GM18873 (cell line): ENCODE measurements around the gene PPP2R5C.
"Not testable (repeated sequence)": the region's sequence is repeated elsewhere in the genome, so short reads cannot be mapped to it uniquely, and the experiment has no call there.

Experiments used
- ATAC-seq: cut with Tn5 transposase; IDR thresholded peaks from one replicate; pipeline ENCODE4 v1.9.1; 2021; ENCODE audit warnings: mild to moderate bottlenecking, moderate library complexity, moderate number of reproducible peaks; ENCODE audit not compliant: unreplicated experiment, low FRiP score

Gene PPP2R5C

GRCh38 chr14:101960225-101960624 lies 198.7 kb downstream of the PPP2R5C start:
- no peak for ATAC-seq

GRCh38 chr14:101961011-101961721 lies 199.7 kb downstream of the PPP2R5C start:
- ATAC-seq: no peak

- ATAC-seq: no peak
Measured at GRCh38 chr14:101961746-101962502, 200.4 kb downstream of the PPP2R5C start.

GRCh38 chr14:101962503-101962874 lies 201.0 kb downstream of the PPP2R5C start:
- ATAC-seq: no peak

GRCh38 chr14:101963052-101963451 lies 201.5 kb downstream of the PPP2R5C start:
- ATAC-seq: no peak

- ATAC-seq: no peak
Measured at GRCh38 chr14:101963656-101964296, 202.3 kb downstream of the PPP2R5C start.

GRCh38 chr14:101964297-101965180 lies 203.0 kb downstream of the PPP2R5C start, which contains the start of gene DYNC1H1:
DYNC1H1 (plus strand) TSS chr14:101964573; CDS start chr14:101964692, 119 bp downstream.
- ATAC-seq: peak; percentile 56

GRCh38 chr14:101965181-101965544 lies 203.7 kb downstream of the PPP2R5C start:
- peak; percentile 26 for ATAC-seq

GRCh38 chr14:101965770-101966722 lies 204.5 kb downstream of the PPP2R5C start:
- no peak for ATAC-seq

GRCh38 chr14:101966742-101967141 lies 205.2 kb downstream of the PPP2R5C start:
- ATAC-seq: no peak

- no peak for ATAC-seq
Measured at GRCh38 chr14:101968186-101968585, 206.7 kb downstream of the PPP2R5C start.

GRCh38 chr14:101969481-101969880 lies 208.0 kb downstream of the PPP2R5C start:
- ATAC-seq: no peak

GRCh38 chr14:101970830-101971400 lies 209.4 kb downstream of the PPP2R5C start:
- ATAC-seq: no peak

GRCh38 chr14:101971458-101971857 lies 209.9 kb downstream of the PPP2R5C start:
- not testable (repeated sequence) for ATAC-seq

- ATAC-seq: no peak
Measured at GRCh38 chr14:101972126-101972866, 210.8 kb downstream of the PPP2R5C start.

GRCh38 chr14:101973356-101973755 lies 211.8 kb downstream of the PPP2R5C start:
- no peak for ATAC-seq

- no peak for ATAC-seq
Measured at GRCh38 chr14:101975231-101975630, 213.7 kb downstream of the PPP2R5C start.
